Umbilical cord (tissue), 2 donors: ENCODE results near the gene IRF5. TPM values are rescaled to one million over a fixed set of nuclear protein-coding genes. Genes with fewer than 3 reads are reported as not detected.

Source experiments
- DNase-seq: peaks from one replicate; pipeline ENCODE4 v3.0.0-alpha.2; 2015; ENCODE audit warnings: low spot score
- total RNA-seq: library from RNA; depleted of rRNA; stranded (reverse); fragments of >200 nt; gene quantifications from one replicate; pipeline ENCODE4 v1.2.3, GENCODE V29; 2014; ENCODE audit warnings: low replicate concordance; ENCODE audit not compliant: insufficient read depth

Gene IRF5
- total RNA-seq, 1 donor from 2014 or later = 5.5 TPM

DNA sequence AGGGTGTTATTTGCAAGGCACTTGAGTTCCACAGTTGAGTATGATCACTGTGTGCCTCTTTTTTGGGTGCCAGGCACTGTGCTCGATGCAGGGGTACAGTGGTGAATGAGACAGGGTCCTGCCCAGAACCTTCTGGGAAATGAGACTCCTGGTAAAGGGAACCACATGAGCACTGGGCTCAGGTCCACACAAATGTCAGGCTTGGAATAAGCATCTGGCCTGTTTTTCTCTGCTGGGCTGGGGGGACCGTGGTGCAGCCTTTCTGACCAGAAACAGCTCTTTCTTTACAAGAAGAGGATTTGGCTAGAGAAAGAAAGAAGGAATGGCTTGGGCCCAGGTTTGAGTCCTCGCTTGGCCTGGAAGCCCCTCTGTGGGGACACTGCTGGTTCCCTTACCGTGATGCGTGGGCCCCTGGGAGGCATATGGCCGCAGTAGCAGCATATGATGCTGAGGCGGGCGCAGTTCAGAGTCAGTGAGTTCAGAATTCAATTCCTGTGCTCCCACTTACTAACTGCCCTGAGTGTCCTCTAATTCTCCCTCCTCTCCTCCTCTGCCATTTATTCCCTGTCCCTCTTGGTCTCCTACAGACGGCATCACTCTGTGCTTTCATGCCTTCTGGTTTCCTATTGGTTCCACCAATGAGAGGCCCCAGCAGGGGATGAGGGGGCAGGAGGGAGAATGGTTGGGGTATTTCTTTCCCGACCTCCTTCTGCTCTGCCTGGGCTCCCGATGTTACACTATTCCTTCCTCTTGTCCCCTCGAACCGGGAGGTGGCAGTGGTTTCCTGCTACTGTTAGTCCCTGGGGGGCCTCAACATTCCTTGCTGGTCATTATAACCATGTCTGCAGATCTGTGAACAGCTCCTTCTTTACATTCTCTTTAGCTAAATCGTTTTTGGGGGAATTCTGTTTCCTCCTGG lies 17.6 kb upstream of the IRF5 start:
- no peak for DNase-seq

DNA sequence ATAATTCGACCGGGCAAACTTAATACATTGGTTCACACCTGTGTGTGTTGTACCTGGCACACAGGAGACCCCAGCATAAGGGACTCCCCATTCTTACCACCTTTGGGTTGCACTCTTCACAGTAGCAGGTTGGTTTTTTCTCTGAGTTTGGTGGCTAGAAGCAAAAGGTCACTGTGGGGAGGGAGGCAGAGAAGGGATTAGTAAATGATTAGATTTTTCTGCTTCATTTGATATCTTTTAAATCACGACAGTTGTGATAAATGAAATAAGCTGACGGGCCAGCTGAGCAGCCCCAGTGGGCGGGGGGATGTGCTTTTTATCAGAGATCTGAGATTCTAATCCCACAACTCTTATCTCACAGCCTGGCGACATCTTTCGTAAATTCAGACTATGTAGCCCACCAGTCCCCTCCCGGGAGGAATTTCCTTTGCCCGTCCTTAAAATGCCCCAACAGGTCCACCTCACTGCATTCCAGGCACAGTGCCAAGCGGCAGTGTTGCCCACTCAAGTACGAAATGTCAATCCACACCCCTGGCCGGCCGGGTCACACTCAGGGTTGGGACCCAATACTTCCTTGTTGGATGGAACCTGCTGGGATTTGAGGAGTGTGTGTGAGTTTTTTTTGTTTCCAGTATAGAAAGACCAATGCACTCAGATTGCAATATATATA lies 16.7 kb upstream of the IRF5 start:
- no peak for DNase-seq

DNA sequence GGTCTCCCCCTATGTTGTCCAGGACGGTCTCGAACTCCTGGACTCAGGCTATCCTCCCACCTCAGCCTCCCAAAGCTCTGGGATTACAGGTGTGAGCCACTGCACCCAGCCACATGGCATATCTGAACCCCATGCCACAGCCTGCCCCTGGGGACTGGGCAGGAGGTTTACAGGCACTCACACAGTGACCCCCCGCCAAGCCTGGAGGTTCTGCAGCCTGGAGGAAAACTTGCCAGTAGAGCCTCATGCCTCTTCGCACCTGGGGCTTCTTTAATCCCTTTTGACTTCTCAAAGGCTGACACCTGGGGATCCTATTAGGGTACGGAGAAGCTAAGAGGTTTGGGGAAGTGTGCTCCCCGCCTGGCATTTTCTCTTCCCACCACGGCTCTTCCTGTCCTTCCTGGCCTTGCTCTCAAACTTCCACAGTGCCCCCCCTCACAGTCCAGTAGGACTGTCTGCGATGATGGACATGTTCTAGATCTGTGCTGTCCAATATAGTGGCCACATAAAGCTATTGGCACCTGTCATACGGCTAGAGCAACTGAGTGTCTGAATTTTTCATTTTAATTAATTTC lies 15.8 kb upstream of the IRF5 start:
- no peak for DNase-seq

DNA sequence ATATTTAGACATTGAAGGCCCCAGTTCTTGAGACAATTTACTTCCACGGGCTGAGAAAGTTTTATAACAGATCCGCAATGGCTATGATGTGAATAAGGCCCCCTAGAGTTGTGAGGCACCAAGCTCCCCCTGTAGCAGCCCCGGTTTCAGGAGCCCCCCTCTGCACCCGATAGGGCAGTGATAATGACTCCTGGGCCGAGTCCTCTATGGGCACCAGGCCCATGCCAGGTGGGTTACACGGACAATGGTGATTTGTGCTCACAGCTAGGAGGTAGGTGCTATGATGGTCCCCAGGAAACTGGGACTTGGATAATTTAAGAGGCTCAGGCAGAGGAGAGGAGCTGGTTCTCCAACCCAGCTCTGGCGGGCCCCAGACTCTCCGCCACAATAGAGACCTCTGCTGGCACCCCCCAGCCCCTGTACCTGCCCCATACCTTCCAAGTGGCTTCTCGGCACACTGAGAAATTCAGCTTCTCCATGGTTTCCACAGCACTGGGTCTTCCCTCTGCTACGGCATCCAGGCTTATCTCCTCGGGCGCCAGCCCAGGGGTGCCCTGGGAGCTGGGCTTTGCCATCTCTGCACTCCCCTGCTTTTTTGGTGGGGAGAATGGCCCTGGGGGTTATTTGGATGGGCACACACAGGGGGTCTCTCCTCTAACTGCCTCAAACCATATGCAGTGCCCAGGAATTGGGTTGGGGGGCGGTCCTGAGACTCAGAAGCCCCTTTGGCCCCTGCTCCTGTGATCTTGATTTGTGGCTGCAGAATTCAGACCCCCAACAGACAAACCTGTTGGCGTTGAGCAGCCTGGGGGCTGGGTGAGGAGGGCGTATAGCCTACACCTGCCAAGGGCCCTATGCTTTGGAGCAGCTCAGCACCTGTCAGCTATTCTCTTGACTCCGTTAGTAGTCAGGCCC lies 15.0 kb upstream of the IRF5 start:
- DNase-seq = no peak

- no peak for DNase-seq
Measured at GRCh38 chr7:128923411-128923800, 14.3 kb upstream of the IRF5 start.

DNA sequence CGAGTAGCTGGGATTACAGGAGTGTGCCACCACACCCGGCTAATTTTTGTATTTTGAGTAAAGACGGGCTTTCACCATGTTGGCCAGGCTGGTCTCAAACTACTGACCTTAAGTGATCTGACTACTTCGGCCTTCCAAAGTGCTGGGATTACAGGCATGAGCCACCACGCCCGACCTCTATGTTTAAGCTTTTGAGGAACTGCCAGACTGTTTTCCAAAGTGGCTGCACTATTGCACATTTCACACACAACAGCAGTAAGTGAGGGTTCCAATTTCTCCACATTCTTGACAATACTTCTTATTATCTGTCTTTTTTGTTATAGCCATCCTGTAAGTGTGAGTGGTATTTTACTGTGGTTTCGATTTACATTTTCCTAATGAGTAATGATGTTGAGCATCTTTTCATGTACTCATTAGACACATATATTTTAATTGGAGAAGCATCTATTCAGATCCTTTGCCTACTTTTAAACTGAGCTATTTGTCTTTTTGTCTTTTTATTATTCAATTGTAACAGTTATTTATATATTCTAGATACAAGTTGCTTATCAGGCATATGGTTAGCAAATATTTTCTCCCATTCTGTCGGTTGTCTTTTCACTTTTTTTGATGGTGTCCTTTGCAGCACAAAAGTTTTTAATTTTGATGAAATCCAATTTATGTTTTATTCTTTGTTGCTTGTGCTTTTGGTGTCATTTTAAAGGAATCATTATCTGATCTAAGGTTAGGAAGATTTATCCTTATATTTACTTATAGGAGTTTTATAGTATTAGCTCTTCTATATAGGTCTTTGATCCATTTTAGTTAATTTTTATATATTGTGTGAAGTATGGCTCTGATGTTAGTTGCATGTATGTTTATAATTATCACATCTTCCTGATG lies 12.8 kb upstream of the IRF5 start:
- no peak for DNase-seq

- DNase-seq = no peak
Measured at GRCh38 chr7:128928159-128928813, 9.4 kb upstream of the IRF5 start.

DNA sequence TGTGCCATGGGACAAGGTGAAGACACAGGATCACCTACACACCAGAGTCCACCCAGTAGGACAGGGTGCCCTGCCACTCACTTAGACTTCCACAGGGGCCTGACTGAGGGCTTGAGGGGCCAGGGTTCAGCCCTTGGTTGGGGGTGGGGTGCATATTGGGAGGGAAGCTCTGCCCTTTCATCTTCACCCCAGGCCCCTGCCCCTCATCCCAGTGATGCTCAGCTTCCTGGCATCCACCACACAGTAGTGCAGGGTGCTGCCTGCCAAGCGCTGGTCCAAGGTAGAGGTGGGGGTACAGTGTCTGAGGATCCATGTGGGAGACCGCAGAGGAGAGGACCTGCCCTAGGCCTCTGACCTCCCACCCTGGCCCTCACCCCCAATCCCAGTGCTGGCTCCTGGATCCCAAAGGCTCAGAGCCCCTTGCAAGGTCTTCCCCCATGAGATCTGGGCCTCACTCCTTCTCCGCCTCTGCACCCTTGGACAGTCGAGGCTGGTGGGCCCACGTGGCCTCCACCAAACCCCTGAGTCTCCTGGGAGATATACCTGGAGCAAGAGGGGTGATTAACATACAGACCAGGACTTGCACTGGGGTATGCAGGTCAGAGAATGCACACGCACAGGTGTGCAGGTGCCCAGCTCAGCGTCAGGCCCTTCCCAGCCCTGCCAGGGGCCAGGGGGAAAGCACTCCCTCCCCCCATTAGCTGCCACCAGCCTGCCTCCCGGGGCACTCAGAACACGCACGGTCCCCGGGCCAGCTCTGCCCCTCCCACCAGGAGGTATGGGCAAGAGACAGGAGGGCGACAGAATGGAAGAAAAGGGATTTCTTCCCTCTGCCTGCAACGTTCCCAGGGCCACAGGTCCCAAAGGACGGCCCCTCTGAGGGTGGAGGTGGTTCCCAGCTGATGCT lies 8.6 kb upstream of the IRF5 start:
- DNase-seq = no peak

DNA sequence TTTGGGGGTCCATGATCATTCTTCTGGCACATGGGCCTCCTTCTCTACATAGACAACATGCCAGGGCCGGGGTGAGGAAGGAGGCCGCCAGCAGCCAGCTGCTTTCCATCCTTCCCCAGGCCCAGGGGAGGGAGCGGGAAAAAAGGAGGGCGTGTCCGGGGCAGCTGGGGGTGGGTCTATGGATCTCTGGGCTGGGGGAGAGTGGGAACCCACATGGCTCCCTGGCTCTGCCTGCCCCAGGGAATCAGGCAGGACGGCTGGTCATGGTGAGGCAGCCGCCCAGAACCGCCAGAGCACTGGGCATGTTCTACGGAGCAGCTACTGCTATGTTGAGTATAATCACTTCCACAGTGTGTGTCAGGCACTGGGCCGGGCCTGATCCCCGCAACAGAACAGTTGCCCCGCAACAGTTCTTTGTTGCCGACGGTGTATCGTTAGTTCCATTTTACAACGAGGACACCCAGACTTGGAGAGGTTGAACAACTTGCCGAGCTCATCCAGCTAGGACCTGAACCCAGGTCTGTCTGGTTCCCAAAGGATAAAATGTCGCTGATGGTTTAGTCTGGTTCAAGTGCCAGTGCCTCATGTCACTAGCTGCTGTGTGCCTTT lies 6.4 kb upstream of the IRF5 start:
- DNase-seq = no peak

DNA sequence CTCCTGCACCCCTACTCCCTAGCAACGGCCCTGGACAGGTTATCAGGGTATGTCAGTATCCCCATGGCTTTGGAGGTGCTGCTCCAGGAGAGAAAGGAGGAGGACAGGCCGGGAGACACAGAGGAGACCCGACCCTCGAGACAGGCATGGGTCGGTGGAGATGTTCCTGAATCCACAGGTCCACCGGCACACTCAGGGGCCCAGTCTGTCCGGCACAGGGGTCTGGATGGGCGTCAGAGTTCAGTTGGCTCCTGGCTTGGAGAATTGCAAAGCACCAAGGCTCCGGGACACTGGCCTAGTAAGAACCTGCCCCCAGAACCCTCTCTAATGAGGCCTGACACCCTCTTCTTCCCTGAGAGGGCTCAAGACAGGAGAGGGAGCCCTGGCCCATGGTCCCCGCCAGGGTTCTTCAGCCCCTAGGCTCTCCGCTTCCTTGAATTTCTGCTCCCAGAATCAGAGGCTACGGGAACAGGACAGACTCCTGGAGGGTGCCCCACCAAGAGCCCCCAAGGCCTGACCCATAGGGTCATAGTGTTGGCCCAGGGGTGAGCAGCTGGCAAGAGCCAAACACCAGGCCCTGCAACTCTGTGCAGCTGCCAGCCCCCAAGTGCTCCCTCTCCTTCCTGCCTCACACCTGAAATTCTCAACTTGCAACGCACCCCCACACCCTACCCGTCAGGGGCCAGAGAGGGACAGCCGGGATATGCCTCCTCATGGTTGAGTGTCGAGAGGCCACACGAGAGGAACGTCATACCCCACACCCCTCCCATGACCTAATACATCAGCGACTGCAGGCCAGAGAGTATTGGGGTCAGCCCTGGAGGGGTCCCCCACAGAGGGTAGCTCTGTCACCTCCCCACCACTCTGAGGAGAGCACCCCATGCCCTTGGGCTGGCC lies 5.5 kb upstream of the IRF5 start:
- no peak for DNase-seq

- no peak for DNase-seq
Measured at GRCh38 chr7:128932862-128933179, 4.9 kb upstream of the IRF5 start.

GRCh38 chr7:128933180-128933891 lies 4.4 kb upstream of the IRF5 start:
- DNase-seq = peak; percentile 58

- no peak for DNase-seq
Measured at GRCh38 chr7:128934361-128935341, 3.1 kb upstream of the IRF5 start.

GRCh38 chr7:128935342-128935730 lies 2.4 kb upstream of the IRF5 start:
- no peak for DNase-seq

- DNase-seq = no peak
Measured at GRCh38 chr7:128936798-128937197, 929 bp upstream of the IRF5 start.

DNA sequence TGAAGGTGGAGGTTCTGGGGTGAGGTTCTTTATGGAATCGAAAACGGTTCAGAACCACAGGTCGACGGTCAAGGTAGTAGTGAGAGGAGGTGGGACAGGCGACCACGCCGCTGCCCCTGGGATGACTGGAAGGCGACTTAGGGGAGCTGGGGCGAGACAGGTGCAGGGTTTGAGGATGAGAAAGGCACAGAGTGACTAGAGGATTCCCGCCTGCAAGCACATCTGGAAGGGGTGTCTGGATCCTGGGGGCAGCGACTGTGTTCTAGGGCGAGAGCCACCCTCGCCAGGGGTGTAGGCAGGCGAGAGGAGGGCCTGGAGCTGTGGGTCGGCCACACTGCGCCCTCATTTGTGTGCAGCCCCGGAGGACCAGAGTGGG lies 468 bp upstream of the IRF5 start:
- no peak for DNase-seq
